GM18498 (cell line): Measurements from ENCODE around the gene HELLS.
"Not testable (repeated sequence)": the region's sequence is repeated elsewhere in the genome, so short reads cannot be mapped to it uniquely, and the experiment has no call there.

Experiments used
- ATAC-seq: cut with Tn5 transposase; IDR thresholded peaks from one replicate; pipeline ENCODE4 v1.9.1; 2021; ENCODE audit warnings: mild to moderate bottlenecking, moderate library complexity; ENCODE audit not compliant: unreplicated experiment

Gene HELLS

GRCh38 chr10:94545391-94546048 lies at the start of gene HELLS:
Gene HELLS, plus strand, starts transcription at chr10:94545788. Its CDS starts 134 bp downstream, at chr10:94545922.
- peak; percentile 83 for ATAC-seq

GRCh38 chr10:94496010-94496409 lies 49.6 kb upstream of the HELLS start:
- peak; percentile 61 for ATAC-seq

GRCh38 chr10:94496646-94497045 lies 48.9 kb upstream of the HELLS start:
- ATAC-seq, result no peak

GRCh38 chr10:94500063-94500462 lies 45.5 kb upstream of the HELLS start:
- no peak for ATAC-seq

- no peak for ATAC-seq
Observed at GRCh38 chr10:94521276-94522250, 24.0 kb upstream of the HELLS start.

- no peak for ATAC-seq
Observed at GRCh38 chr10:94524146-94524545, 21.4 kb upstream of the HELLS start.

- no peak for ATAC-seq
Observed at GRCh38 chr10:94524711-94525110, 20.9 kb upstream of the HELLS start.

GRCh38 chr10:94531550-94531949 lies 14.0 kb upstream of the HELLS start:
- not testable (repeated sequence) for ATAC-seq

- ATAC-seq, result no peak
Observed at GRCh38 chr10:94533027-94533426, 12.6 kb upstream of the HELLS start.

GRCh38 chr10:94542282-94542681 lies 3.3 kb upstream of the HELLS start:
- not testable (repeated sequence) for ATAC-seq

GRCh38 chr10:94546049-94546900 lies 687 bp downstream of the HELLS start:
- ATAC-seq, result peak; percentile 20

- no peak for ATAC-seq
Observed at GRCh38 chr10:94546901-94547185, 1.3 kb downstream of the HELLS start.

GRCh38 chr10:94549221-94549620 lies 3.6 kb downstream of the HELLS start:
- no peak for ATAC-seq

GRCh38 chr10:94567714-94568307 lies 22.2 kb downstream of the HELLS start:
- not testable (repeated sequence) for ATAC-seq

GRCh38 chr10:94571081-94571480 lies 25.5 kb downstream of the HELLS start:
- no peak for ATAC-seq

- ATAC-seq, result no peak
Observed at GRCh38 chr10:94571528-94571927, 25.9 kb downstream of the HELLS start.

GRCh38 chr10:94578790-94579189 lies 33.2 kb downstream of the HELLS start:
- no peak for ATAC-seq

- ATAC-seq, result no peak
Observed at GRCh38 chr10:94583124-94583523, 37.5 kb downstream of the HELLS start.

GRCh38 chr10:94591461-94592205 lies 46.0 kb downstream of the HELLS start:
- no peak for ATAC-seq
